NB4 (cell line): ENCODE measurements around the gene NDST1.

Source experiments
- CTCF ChIP-seq: IDR thresholded peaks from one replicate; pipeline ENCODE4 v1.5.1; 2012; ENCODE audit warnings: low read depth, low read length
- MYC ChIP-seq: IDR thresholded peaks from 2 replicates; pipeline ENCODE4 v1.6.1; 2011; ENCODE audit warnings: low read depth, low read length

DNA sequence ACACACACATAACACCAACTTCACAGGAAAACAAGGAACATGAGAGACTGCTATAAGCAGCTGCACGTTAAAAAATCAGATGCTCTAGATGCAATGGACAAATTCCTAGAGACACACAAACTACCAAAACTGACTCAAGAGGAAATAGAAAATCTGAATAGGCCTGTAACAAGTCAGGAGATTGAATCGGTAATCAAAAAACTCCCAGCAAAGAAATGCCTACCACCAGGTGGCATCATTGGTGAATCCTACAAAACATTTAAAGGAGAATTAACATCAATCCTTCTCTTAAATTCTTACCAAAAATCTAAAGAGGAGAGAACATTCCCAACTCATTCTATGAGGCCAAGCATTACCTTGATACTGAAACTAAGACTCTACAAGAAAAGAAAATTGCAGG lies 54.9 kb downstream of the NDST1 start:
- no peak for TF ChIP-seq MYC
- peak; percentile 51 for TF ChIP-seq CTCF
